ENCODE data around the gene FALEC. TPM values are rescaled to one million over a fixed set of nuclear protein-coding genes. Genes with fewer than 3 reads are reported as not detected.

FALEC gene
- total RNA-seq, 1 experiment from 2014 or later = not detected

GRCh38 chr1:150561974-150562445, 46.5 kb downstream of the FALEC start:
- H3K9me3 Mint-ChIP-seq (ENCODE audit: unreplicated experiment) = no peaks in the 10 kb centered on the region
- DNase-seq (ENCODE audit: unreplicated experiment) = peak; percentile 98
- H3K4me1 Mint-ChIP-seq (ENCODE audit: insufficient read depth, unreplicated experiment) = peaks cover 52% of the 10 kb centered on the region
- peak overlapping the region; percentile 74 for H3K4me3 Mint-ChIP-seq (ENCODE audit: unreplicated experiment)
- H3K27me3 Mint-ChIP-seq (ENCODE audit: insufficient read depth, unreplicated experiment) = no peaks in the 10 kb centered on the region
- peaks cover 46% of the 10 kb centered on the region for H3K36me3 Mint-ChIP-seq (ENCODE audit: insufficient read depth, unreplicated experiment)
- ChIA-PET CTCF (interaction anchor here (0.6 to 9.8 kb wide), 20 partner anchors 12 to 465 kb away, joined by 3 to 245 read pairs (median 8); partner anchors contain the start of genes ADAMTSL4, CTSK, ENSA and MCL1), POLR2A (interaction anchor here (0.5 to 27.7 kb wide), 30 partner anchors 3 to 810 kb away, joined by 3 to 1801 read pairs (median 4); partner anchors contain the start of genes ADAMTSL4, CIART, ENSA and FALEC)
- peak overlapping the region; percentile 99 for H3K27ac Mint-ChIP-seq (ENCODE audit: low read depth, unreplicated experiment)
- TF ChIP-seq, protein P1, sequence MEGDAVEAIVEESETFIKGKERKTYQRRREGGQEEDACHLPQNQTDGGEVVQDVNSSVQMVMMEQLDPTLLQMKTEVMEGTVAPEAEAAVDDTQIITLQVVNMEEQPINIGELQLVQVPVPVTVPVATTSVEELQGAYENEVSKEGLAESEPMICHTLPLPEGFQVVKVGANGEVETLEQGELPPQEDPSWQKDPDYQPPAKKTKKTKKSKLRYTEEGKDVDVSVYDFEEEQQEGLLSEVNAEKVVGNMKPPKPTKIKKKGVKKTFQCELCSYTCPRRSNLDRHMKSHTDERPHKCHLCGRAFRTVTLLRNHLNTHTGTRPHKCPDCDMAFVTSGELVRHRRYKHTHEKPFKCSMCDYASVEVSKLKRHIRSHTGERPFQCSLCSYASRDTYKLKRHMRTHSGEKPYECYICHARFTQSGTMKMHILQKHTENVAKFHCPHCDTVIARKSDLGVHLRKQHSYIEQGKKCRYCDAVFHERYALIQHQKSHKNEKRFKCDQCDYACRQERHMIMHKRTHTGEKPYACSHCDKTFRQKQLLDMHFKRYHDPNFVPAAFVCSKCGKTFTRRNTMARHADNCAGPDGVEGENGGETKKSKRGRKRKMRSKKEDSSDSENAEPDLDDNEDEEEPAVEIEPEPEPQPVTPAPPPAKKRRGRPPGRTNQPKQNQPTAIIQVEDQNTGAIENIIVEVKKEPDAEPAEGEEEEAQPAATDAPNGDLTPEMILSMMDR (IDR thresholded peaks at IDR 0.05; ENCODE audit: unreplicated experiment) = no peak
- BruUV-seq (replicated peaks) = no TSS peak
- intact Hi-C loops (cut with micrococcal nuclease) = loop anchor here (1.0 to 5.0 kb wide), 10 partner anchors 17 to 500 kb away; partner anchors contain the start of genes CA14, GOLPH3L, MCL1 and MINDY1

DNA sequence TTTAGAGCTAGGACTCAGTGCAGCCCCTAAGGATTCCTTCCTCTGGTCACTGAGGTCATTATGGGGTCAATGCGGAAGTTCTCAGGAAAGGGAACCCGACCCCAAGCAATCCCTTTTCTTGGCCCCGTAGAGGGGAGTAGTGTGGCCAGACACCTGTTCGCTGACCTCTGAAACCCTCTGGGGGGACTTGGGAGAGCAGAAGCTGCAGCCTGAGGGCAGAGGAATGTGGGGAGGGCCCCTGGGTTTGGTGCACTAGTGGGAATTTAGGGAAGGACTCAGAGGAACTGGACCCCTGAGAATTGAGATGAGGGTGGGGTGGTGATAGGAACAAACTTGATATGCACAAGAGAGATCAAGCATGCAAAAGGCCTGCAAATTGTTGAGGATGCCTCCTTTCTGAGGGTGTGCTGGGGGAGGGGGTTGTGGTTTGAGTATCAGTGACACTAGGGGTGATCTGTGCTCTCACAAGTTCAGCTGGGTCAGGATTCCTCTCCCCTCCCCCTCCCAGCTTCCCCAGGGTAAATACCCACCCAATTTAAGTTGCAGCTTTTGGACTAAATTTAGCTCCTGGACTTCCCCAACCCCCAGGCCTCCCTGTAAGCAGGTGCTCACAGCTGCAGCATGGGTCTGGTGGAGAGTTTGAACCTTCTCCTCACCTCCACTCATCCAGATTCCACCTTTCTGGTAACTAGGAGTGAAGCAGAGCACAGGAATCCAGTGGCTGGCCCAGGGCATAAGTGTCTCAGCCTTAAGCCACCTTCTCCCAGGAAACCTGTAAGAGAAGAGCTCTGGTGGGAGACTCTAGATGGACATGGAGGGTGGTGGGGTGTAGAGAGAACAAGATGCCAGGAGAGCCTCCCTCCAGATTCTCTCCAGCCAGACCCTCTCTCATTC, 47.1 kb downstream of the FALEC start:
- peaks cover 51% of the 10 kb centered on the region for H3K36me3 Mint-ChIP-seq (ENCODE audit: insufficient read depth, unreplicated experiment)
- ChIA-PET CTCF (interaction anchor here (0.5 to 9.8 kb wide), 16 partner anchors 13 to 465 kb away, joined by 3 to 245 read pairs (median 4); partner anchors contain the start of genes ADAMTSL4, ENSA and MCL1), POLR2A (interaction anchor here (0.5 to 27.7 kb wide), 31 partner anchors 4 to 837 kb away, joined by 3 to 1801 read pairs (median 4); partner anchors contain the start of genes ADAMTSL4, ENSA, FALEC and GOLPH3L)
- H3K4me3 Mint-ChIP-seq (ENCODE audit: unreplicated experiment) = peak overlapping the region; percentile 74
- intact Hi-C loops (cut with micrococcal nuclease) = loop anchor here (5.0 kb wide), 3 partner anchors 305 to 500 kb away; partner anchors contain the start of genes CA14, MINDY1, MLLT11 and PRUNE1
- H3K9me3 Mint-ChIP-seq (ENCODE audit: unreplicated experiment) = no peaks in the 10 kb centered on the region
- TF ChIP-seq, protein P1 (IDR thresholded peaks at IDR 0.05; ENCODE audit: unreplicated experiment) = no peak
- H3K4me1 Mint-ChIP-seq (ENCODE audit: insufficient read depth, unreplicated experiment) = peaks cover 58% of the 10 kb centered on the region
- peak overlapping the region; percentile 99 for H3K27ac Mint-ChIP-seq (ENCODE audit: low read depth, unreplicated experiment)
- BruUV-seq (replicated peaks) = no TSS peak
- H3K27me3 Mint-ChIP-seq (ENCODE audit: insufficient read depth, unreplicated experiment) = no peaks in the 10 kb centered on the region
- peak; percentile 65 for DNase-seq (ENCODE audit: unreplicated experiment)

- TF ChIP-seq, protein P1 (IDR thresholded peaks at IDR 0.05; ENCODE audit: unreplicated experiment) = no peak
- no peaks in the 10 kb centered on the region for H3K27me3 Mint-ChIP-seq (ENCODE audit: insufficient read depth, unreplicated experiment)
- peak overlapping the region; percentile 74 for H3K4me3 Mint-ChIP-seq (ENCODE audit: unreplicated experiment)
- DNase-seq (ENCODE audit: unreplicated experiment) = peak; percentile 89
- CTCF ChIA-PET = interaction anchor here (0.5 to 9.8 kb wide), 12 partner anchors 12 to 304 kb away, joined by 3 to 245 read pairs (median 4); partner anchors contain the start of genes GOLPH3L and MCL1
- H3K9me3 Mint-ChIP-seq (ENCODE audit: unreplicated experiment) = no peaks in the 10 kb centered on the region
- H3K4me1 Mint-ChIP-seq (ENCODE audit: insufficient read depth, unreplicated experiment) = peaks cover 66% of the 10 kb centered on the region
- intact Hi-C loops (cut with micrococcal nuclease) = loop anchor here (5.0 kb wide), 3 partner anchors 306 to 499 kb away; partner anchors contain the start of genes CA14, MINDY1, MLLT11 and PRUNE1
- BruUV-seq (replicated peaks) = no TSS peak
- H3K27ac Mint-ChIP-seq (ENCODE audit: low read depth, unreplicated experiment) = peak overlapping the region; percentile 99
- H3K36me3 Mint-ChIP-seq (ENCODE audit: insufficient read depth, unreplicated experiment) = peaks cover 51% of the 10 kb centered on the region
- POLR2A ChIA-PET = interaction anchor here (0.5 to 27.7 kb wide), 23 partner anchors 5 to 836 kb away, joined by 3 to 1801 read pairs (median 4); partner anchors contain the start of genes ADAMTSL4, APH1A, ARNT and ENSA
Observed at GRCh38 chr1:150563340-150564038, 47.9 kb downstream of the FALEC start.
